ENCODE results near the gene ATP8A2.

The ATP8A2 gene

GRCh38 chr13:25865391-25865790 is 493.6 kb downstream of the ATP8A2 start:
- no peak for DNase-seq (ENCODE audit: low read depth, low spot score)
- no peak overlapping the region for H3K4me3 ChIP-seq (ENCODE audit: low read depth, low read length)
- no peak for TF ChIP-seq CTCF (IDR thresholded peaks at IDR 0.05; ENCODE audit: low read depth, low read length)
- in situ Hi-C loops (cut with HindIII; ENCODE audit: low sequenced_read_pairs) = no loop called here

- in situ Hi-C loops (cut with HindIII; ENCODE audit: low sequenced_read_pairs) = no loop called here
- no peak overlapping the region for H3K4me3 ChIP-seq (ENCODE audit: low read depth, low read length)
- DNase-seq (ENCODE audit: low read depth, low spot score) = no peak
- no peak for TF ChIP-seq CTCF (IDR thresholded peaks at IDR 0.05; ENCODE audit: low read depth, low read length)
These were observed 495.3 kb downstream of the ATP8A2 start for GRCh38 chr13:25867038-25867437.

- no peak for TF ChIP-seq CTCF (IDR thresholded peaks at IDR 0.05; ENCODE audit: low read depth, low read length)
- in situ Hi-C loops (cut with HindIII; ENCODE audit: low sequenced_read_pairs) = no loop called here
- no peak for DNase-seq (ENCODE audit: low read depth, low spot score)
- no peak overlapping the region for H3K4me3 ChIP-seq (ENCODE audit: low read depth, low read length)
These were observed 496.7 kb downstream of the ATP8A2 start for GRCh38 chr13:25868490-25868889.

- no peak overlapping the region for H3K4me3 ChIP-seq (ENCODE audit: low read depth, low read length)
- in situ Hi-C loops (cut with HindIII; ENCODE audit: low sequenced_read_pairs) = no loop called here
- no peak for DNase-seq (ENCODE audit: low read depth, low spot score)
- no peak for TF ChIP-seq CTCF (IDR thresholded peaks at IDR 0.05; ENCODE audit: low read depth, low read length)
These were observed 498.2 kb downstream of the ATP8A2 start for GRCh38 chr13:25869941-25870340.

GRCh38 chr13:25871389-25872125 is 499.8 kb downstream of the ATP8A2 start:
- TF ChIP-seq CTCF (IDR thresholded peaks at IDR 0.05; ENCODE audit: low read depth, low read length) = no peak
- no peak for DNase-seq (ENCODE audit: low read depth, low spot score)
- in situ Hi-C loops (cut with HindIII; ENCODE audit: low sequenced_read_pairs) = no loop called here
- H3K4me3 ChIP-seq (ENCODE audit: low read depth, low read length) = no peak overlapping the region

GRCh38 chr13:25872481-25873241 is 500.9 kb downstream of the ATP8A2 start:
- H3K4me3 ChIP-seq (ENCODE audit: low read depth, low read length) = no peak overlapping the region
- in situ Hi-C loops (cut with HindIII; ENCODE audit: low sequenced_read_pairs) = no loop called here
- DNase-seq (ENCODE audit: low read depth, low spot score) = no peak
- no peak for TF ChIP-seq CTCF (IDR thresholded peaks at IDR 0.05; ENCODE audit: low read depth, low read length)
